ENCODE data around the gene ZSCAN10. TPM values are rescaled to one million over a fixed set of nuclear protein-coding genes. Genes with fewer than 3 reads are reported as not detected.

The ZSCAN10 gene
- total RNA-seq, 1 experiment from 2014 or later: not detected

DNA sequence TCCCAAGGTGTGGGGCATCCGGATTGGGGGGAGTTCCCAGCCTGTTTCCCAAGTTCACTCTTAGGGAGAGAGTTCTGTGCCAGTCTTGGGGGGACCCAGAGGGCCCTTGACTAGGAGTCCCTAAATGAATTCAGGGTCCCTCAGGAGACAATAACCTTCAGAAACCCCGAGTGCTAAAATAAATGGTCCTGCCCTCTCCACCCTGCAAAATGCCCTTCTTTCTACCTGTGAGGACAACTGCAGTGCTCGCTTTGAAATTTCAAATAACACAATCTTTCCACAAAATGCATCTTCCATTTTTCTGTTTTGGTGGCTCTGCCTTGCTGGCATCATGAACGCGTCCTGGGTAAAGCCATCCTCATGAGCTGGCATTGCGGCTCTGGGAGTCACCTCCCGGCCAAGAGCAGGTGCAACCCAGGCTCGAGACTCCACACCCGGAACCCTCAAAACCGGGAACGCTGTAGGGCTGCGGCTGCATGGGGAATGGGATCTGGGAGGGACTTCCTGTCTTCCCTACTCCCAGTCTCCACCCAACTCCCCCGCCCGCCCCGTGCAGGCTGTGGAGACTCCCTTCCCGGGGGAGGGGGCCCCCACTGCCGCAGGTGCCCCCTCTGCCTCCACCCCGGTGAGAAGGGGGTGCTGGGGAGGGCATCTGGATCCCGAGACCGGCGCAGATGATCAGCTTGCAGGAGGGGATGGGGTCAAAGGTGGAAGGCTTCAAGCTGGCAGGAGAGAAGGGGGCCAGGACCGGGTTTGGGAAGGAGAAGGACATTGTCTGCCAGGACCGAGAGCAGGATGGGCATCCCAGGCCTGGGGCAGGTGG is 13.2 kb upstream of the ZSCAN10 start, which contains the start of gene ZNF205:
Gene ZNF205 (plus strand): TSS at position 529 of the 823 bp plus-strand sequence. CDS start 845 bp downstream, outside the sequence.
- peak; percentile 75 for DNase-seq (ENCODE audit: low read depth)

DNA sequence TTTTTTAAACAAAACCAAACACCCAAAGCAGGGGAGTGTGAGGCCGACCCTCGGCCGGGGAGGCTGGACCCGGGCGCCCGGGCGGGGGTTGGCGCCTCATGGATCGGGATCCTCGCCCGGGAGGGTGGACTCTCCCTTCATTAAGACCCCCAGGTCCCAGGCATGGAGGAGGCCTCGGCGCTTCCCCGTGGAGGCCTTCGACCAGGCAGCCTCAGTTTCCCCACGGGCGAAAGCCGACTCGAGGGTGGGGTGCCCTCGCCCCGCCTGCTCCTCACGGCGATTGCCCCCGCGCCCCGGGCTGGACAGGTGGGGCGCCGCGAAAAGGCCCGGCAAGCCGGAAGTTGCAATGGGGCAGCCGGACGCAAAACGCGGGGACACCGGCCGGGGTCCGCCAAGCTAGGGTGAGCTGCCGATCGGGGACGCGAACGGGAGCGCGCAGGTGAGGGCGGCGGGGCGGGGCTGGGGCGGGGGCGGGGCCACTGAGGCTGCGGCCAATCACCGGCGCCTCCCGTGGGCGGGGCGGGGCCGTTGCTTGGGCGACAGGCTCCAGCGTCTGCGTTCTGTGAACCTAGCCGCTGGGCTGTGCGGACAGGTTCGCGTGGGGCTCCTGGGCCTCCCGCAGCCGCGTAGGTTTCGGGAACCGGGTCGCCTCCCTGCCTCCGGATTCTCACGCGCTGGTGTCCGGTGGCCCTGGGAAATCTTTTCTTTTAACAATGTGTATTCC is 7.3 kb upstream of the ZSCAN10 start:
- DNase-seq (ENCODE audit: low read depth): peak; percentile 83

DNA sequence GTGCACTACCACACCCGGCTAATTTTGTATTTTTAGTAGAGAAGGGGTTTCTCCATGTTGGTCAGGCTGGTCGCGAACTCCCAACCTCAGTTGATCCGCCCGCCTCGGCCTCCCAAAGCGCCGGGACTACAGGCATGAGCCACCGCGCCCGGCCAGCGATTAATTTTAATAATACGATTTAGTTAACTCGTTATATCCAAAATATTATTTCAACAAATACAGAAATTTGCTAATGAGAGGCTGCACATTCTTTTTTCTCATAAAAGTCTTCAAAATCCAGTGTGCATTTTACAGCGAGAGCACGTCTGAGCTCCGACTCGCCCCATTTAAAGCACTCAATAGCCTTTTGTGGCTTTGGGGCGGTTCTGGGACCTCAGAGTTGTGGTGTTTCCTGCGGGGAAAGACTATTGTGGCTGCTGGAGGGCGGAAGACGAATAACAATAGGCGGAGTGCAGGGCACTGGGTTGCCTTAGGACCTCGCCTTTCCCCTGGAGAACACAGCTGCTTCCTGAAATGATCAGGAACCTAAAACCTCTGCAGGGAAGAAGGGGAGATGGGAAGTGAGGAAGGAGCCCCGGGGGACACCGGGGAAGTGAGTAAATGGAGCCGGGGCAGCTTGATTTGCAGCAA is 2.9 kb upstream of the ZSCAN10 start:
- DNase-seq (ENCODE audit: low read depth): no peak

DNA sequence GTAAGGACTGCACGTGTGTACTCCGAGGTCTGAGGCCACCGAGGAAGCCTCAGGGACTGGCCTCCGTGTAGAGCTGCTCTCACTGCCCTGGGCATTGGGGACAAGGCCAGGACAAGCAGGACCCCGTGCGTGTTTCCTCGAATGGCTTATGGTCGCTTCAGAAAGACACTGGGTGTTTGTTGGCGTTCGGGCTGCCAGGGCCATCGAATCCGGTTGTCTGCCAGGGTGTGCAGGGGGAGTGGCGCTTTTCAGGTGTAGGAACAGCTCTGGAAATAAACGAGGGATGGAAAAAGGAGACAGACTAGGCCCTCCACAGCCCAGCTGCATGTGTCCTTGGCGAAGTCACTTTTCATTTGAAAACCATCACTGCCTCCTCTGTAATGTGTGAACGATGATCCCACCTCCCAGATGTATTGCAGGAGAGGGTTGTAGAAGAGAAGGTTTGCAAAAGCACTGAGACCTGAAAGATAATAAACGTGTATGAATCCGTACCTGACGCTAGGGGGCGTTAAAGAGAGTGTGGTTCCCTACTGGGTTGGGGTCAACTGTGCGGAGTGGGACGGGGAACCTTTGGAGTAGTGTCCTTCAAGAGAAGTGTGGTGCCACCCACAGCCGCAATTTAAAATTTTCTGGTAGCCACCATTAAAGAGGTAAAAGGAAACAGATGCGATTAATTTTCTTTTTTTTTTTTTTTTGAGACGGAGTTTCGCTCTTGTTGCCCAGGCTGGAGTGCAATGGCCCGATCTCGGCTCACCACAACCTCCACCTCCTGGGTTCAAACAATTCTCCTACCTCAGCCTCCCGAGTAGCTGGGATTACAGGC is 2.1 kb upstream of the ZSCAN10 start:
- DNase-seq (ENCODE audit: low read depth): no peak

DNA sequence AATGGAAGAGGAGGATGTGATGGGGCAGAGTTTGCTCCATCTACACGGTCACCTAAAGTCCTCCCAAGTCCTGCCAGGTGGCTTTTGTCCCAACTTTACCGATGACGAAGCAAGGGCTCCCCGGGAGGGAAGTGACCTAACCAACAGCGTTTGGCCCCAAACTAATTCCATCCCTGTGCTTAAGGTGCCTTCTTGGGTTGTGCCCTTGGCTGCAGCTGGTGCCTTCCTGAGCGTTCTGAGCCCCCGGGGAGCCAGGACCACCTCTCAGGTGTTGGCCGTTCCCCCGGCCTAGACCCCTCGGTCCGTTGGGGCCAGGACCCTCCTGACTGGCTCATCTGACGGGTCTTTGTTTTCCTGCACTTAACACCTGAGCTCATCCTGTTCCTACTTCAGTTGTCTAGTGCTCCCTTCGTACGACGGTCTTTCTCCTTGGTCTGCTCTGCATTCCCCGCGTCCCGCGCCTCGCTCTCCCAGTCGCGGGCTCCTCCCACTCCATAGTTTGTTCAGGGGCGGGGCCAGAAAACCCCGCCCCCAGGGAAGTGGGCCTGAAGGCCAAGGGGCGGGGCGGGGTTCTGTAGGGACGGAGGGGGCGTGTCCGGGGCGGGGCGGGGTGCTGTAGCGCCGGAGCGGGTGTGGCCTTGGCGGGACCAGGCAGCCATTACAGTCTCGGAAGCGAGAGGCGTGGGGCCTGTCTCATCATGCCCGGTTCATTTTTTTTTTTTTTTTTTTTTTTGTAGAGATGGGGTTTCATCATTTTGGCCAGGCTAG is 822 bp upstream of the ZSCAN10 start:
- peak; percentile 66 for DNase-seq (ENCODE audit: low read depth)

DNA sequence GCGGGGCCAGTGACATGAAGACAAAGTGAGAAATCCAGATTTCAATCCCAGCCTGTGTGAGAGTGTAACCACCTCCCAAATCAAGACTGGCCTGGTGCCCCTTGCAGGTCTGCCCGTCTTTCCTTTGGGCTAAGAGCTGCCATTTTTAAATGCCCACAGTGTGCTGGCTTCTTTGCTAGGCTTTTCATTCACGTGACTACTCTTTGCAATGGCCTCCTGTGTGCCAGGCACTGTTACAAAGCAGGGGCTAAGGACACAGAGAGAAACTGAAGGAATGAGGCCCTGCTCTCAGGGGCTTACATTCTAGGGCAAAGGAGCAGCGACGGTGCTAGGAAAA is 269 bp upstream of the ZSCAN10 start:
- DNase-seq (ENCODE audit: low read depth): no peak

DNA sequence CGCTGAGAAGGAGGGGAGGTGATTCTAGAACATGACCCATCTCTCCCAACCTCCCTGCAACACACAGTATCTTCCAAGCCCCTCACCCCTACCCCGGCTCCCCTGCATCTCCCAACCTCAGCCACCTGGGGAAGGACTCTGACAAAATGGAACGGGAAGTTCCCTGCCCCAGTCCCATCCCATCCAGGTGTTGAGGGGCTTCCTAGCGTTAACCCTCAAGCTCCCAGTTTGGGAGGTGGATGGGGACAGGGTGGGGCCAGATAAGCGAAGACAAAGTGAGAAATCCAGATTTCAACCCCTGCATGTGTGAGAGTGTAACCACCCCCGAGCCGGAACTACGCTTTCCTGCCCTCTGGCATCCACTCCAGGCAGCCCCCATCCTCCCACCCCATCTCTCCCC is 1.8 kb downstream of the ZSCAN10 start:
- no peak for DNase-seq (ENCODE audit: low read depth)

DNA sequence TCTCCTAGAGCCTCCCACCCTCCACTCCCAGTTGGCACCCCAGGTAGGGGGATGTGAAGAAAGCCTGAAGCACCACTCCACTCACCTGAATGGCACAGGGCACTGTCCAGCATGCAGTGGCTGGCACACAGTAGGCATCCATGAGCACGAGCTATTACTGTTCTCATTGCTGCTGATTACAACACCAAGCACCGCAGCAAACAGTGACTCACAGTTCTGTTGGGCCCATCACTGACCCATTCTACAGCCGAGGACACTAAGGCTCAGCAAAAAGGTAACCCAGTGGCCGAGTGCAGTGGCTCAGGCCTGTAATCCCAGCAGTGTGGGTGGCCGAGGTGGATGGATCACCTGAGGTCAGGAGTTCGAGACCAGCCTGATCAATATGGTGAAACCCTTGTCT is 2.7 kb downstream of the ZSCAN10 start:
- DNase-seq (ENCODE audit: low read depth): no peak

DNA sequence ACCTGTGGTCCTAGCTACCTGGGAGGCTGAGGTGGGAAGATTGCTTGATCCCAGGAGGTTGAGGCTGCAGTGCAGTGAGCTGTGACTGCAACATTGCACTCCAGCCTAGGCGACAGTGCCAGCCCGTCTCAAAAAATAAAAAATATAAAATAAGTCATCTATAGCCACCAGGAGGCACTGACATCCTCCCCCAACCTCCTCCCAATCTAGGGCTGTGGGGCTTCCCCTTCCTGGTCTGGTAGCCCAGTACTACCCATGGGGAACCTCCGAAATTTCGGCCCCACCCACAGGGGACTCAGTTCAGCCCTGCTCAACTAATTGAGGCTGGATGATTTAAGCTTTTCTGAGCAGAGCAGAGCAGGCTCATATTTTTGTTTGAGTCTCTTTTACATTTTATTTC is 3.2 kb downstream of the ZSCAN10 start:
- DNase-seq (ENCODE audit: low read depth): no peak

DNA sequence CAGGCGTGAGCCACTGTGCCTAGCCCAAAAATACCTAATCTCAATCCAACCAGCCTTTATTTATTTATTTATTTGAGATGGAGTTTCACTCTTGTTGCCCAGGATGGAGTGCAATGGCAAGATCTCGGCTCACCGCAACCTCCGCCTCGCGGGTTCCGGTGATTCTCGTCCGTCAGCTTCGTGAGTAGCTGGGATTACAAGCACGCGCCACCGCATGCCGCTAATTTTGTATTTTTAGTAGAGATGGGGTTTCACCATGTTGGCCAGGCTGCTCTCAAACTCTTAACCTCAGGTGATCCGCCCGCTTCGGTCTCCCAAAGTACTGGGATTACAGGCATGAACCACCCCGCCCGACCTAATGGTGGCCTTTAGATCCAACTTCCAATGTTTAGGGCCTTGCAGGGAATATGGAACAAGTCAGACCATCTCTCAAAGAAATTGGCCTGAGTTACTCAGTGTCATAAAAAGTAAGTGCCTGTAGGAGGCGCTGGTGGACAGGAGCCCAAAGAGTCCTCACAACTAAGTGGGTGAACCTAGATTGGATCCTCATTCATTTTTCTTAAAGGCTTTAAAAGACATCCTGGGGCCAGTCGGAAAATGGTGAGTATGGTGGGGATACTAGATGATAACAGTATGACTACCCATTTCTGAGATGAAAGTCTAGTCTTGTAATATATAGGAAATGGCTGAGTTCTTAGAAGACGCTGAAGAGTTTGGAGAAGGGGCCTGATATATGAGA is 4.6 kb downstream of the ZSCAN10 start:
- peak; percentile 45 for DNase-seq (ENCODE audit: low read depth)

DNA sequence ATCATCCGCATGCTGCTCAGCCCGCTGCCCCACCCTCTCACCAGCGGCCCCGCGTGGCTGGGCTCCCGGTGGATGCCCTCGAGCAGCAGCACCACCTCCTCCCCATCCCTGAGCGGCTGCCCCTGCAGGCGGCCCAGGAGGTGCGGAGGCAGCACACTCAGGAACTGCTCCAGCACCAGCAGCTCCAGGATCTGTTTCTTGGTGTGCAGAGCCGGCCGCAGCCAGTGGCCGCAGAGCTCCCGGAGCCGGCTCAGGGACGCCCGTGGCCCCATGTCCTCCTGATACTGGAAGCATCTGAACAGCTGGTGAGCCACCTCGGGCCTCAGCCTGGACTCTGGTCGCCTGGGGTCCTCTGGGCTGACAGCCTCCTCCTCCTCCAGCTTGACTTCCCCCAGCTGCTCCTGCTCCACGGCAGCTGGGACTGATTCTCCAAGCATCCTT is 6.6 kb downstream of the ZSCAN10 start:
- DNase-seq (ENCODE audit: low read depth): no peak

DNA sequence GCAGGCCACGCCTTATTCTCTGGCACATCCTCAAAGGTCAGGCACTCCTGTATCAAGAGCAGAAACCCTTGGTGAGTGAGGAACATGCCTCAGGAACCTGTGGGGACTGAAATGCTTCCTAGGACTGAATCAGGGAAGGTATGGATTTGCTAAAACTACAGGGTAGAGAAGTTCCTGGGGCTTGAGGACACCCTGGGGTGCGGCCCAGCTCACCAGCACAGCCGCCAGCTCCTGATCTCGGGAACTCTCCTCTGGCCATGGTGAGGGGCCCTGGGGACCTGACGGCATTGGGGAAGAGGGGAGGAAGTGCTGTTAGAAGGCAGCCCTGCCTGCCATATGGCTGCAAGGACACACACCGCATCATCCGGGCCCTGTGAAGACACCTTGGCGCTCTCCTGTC is 7.5 kb downstream of the ZSCAN10 start:
- no peak for DNase-seq (ENCODE audit: low read depth)

DNA sequence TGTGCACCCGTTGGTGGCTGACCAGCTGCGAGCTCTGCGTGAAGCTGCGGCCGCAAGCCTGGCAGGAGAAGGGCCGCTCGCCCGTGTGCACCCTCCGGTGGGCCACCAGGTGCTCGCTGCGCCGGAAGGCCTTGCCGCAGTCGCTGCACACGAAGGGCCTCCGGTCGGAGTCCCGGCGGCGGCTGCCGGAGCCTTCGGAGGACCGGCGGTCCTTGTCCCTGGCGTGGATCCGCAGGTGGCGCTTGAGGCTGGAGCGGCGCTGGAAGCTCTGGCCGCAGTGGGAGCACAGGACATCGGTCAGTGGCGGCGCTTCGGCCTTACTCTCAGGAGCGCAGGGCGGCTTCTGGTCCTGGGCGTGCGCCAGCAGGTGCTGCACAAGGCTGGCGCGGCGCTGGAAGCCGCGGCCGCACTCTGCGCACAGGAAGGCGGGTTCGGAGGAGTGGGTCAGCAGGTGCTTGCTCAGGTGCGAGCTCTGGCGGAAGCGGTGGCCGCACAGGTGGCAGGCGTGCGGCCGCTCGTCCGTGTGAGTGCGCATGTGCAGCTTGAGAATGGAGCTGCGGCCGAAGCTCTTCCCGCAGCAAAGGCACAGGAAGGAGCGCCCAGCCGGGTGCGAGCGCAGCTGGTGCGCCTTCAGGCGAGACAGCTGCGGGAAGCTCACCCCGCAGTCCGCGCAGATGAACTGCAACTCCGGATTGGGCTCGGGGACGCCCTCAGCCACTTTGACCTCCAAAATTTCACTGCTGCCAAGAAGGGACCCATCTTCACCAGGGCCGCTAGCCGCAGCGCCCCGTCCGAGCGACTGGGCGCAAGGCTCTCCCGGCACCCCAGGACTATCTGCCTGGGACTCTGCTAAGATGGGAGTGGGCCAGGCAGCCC is 9.1 kb downstream of the ZSCAN10 start:
- DNase-seq (ENCODE audit: low read depth): no peak

DNA sequence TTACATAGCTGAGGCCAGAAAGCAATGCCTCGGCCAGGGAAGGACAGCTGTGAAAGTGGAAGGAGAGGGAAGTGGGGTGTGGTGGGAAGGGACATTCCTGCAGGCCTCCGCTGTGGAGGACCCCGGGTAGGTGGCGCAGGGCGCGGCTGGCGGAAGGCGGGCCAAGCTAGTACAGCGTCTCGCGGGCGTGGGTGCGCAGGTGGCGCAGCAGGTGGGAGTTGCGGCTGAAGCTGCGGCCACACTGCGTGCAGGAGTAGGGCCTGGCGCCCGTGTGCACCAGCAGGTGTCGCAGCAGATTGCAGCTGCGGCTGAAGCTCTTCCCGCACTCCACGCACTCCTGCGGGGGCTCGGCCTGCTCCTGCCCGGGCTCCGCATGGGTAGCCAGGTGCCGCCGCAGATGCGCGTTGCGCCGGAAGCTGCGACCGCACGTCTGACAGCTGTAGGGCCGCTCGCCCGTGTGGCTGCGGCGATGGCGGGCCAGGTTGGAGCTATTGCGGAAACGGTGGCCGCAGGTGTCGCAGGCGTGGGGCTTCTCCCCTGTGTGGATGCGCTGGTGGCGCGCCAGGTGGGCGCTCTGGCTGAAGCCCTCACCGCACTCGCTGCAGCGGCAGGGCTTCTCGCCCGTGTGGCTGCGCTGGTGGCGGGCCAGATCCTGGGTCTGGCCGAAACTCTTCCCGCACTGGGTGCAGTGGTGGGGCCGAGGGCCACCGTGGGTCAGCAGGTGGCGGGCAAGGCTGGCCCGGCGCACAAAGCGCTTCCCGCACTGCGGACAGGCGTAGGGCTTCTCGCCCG is 10.0 kb downstream of the ZSCAN10 start:
- no peak for DNase-seq (ENCODE audit: low read depth)

DNA sequence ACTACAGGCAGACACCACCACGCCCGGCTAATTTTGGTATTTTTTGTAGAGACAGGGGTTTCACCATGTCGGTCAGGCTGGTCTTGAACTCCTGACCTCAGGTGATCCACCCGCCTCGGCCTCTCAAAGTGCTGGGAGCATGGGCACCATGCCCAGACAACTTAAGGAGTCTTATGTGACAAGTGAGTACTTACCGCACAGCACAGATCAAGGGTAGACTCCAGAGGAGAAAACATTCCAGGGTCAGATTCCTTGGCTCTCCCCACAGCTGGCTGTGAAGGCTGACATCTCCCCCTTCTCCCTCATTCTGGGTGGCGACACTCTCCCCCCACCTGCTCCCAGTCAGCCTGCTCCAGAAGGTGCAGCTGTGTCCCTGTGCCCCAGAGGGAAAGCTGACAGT is 10.6 kb downstream of the ZSCAN10 start:
- DNase-seq (ENCODE audit: low read depth): no peak

DNA sequence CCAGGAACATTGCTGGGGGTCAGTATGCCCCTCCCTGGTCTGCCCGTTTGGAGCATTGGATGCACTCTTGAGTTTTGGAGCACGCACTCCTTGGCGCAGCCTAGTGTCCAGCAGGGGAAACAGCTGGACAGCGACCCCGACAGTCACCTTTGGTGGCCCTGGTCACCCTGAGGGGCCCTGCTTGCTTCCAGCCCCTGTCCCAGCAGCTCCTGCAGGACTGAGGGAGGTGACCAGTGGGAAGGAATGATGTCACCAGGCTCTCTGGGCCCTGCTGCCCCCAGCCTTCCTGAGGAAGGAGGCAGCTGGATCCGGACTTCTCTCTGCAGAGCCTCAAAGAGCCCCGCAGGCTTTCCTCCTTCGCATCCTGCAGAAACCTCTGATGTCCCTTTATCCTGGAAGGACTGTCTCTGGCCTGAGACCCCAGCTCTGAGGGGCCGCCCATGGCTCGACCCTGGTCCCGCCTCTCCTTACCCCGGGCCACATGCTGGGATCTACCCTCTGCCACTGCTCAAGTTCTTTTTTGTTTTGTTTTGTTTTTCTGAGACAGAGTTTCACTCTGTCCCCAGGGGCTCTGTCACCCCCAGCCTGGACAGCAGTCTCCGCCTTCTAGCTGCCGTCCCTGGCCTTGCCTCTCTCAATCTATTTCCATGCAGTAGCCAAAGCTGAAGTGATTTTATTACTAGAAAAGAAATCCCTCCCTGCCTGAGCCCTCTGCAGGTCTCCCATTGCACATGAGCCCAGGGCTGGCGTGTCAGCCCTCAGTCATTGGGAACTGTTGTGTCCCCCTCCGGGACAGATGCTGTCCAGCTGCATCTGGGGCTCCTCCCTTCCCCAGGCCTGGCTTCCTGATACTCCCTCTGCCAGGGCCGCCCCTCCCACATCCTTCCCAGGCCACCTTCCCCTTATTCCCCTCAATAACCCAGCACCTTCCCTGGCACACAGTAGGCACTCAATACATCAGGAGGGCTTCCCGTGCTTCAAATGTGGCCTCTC is 11.6 kb downstream of the ZSCAN10 start:
- no peak for DNase-seq (ENCODE audit: low read depth)

Data from HT1080 (cell line).